HEK293 (cell line): ENCODE results near the gene CACNA2D3.

Experiments
- CTCF ChIA-PET: fragments of 350-600 bp; formaldehyde crosslinking; extraction: SDS; loops from one replicate; lab custom pipeline; 2021; ENCODE audit warnings: antibody characterized with exemption; lab: Yijun Ruan, JAX
- POLR2A ChIA-PET: fragments of 300-600 bp; formaldehyde crosslinking; extraction: SDS; loops from one replicate; lab custom pipeline; 2020; ENCODE audit warnings: antibody characterized with exemption, inconsistent platforms; lab: Yijun Ruan, JAX
- H3K27ac ChIP-seq: fragments of 200-500 bp; sonication (Bioruptor generic); 2 replicates; pipeline ENCODE4 v1.5.1; 2014; ENCODE audit warnings: low read depth, low read length, control low read depth, inconsistent platforms; ENCODE audit errors: extremely low read depth
- H3K36me3 ChIP-seq, 2 experiments: fragments of 200-500 bp in 1 of 2; sonication (Bioruptor generic) in 1 of 2; 1 replicate in 1 of 2; 2 replicates in 1 of 2; pipeline ENCODE4 v1.5.1; 2014 to 2017; ENCODE audit warnings: inconsistent platforms in 2 of 2, low read length in 2 of 2; ENCODE audit not compliant: control insufficient read depth in 2 of 2, insufficient read depth in 1 of 2
- H3K4me1 ChIP-seq: fragments of 200-500 bp; sonication (Bioruptor generic); 2 replicates; pipeline ENCODE4 v1.5.1; 2014; ENCODE audit warnings: mild to moderate bottlenecking, low read length, inconsistent platforms; ENCODE audit not compliant: control insufficient read depth, insufficient read depth
- H3K4me3 ChIP-seq: 2 replicates; pipeline ENCODE4 v1.5.1; 2011; ENCODE audit warnings: low read depth, mild to moderate bottlenecking, control low read depth, low read length, moderate library complexity
- H3K9me3 ChIP-seq: fragments of 200-500 bp; sonication (Bioruptor generic); 2 replicates; pipeline ENCODE4 v1.5.1; 2014; ENCODE audit warnings: low read depth, low read length, inconsistent platforms; ENCODE audit not compliant: control insufficient read depth, insufficient read depth
- GLIS1 ChIP-seq: fragments of 450-650 bp; formaldehyde crosslinking; IDR thresholded peaks from 2 replicates; pipeline ENCODE4 v1.5.1; 2016; ENCODE audit warnings: missing biosample characterization, missing genetic modification characterization
- KLF16 ChIP-seq: fragments of 450-650 bp; formaldehyde crosslinking; IDR thresholded peaks from 2 replicates; pipeline ENCODE4 v1.5.1; 2017; ENCODE audit warnings: missing biosample characterization, missing genetic modification characterization
- SETDB1 ChIP-seq: IDR thresholded peaks from one replicate; pipeline ENCODE4 v1.6.1; 2017; ENCODE audit warnings: mild to moderate bottlenecking, low read length, moderate library complexity, mixed read lengths; ENCODE audit not compliant: insufficient read length
- ZNF133 ChIP-seq: fragments of 450-650 bp; formaldehyde crosslinking; IDR thresholded peaks from 2 replicates; pipeline ENCODE4 v1.5.1; 2016; ENCODE audit warnings: missing biosample characterization, missing genetic modification characterization
- ZNF138 ChIP-seq: fragments of 450-650 bp; formaldehyde crosslinking; IDR thresholded peaks from 2 replicates; pipeline ENCODE4 v1.5.1; 2016; ENCODE audit warnings: missing biosample characterization, missing genetic modification characterization, borderline replicate concordance
- ZNF174 ChIP-seq: fragments of 450-650 bp; formaldehyde crosslinking; IDR thresholded peaks from 2 replicates; pipeline ENCODE4 v1.5.0; 2017; ENCODE audit warnings: missing biosample characterization, mild to moderate bottlenecking, missing genetic modification characterization
- ZNF274 ChIP-seq, 2 experiments: fragments of 200-500 bp in 1 of 2; fragments of 450-650 bp in 1 of 2; sonication (Bioruptor generic) in 1 of 2; formaldehyde crosslinking in 1 of 2; IDR thresholded peaks; 2 replicates each; pipeline versions ENCODE4 v1.5.1 to v1.6.1; 2014 to 2016; ENCODE audit warnings: borderline replicate concordance in 1 of 2, inconsistent platforms in 1 of 2, low read length in 1 of 2, missing biosample characterization in 1 of 2, missing genetic modification characterization in 1 of 2
- ZNF473 ChIP-seq: fragments of 450-650 bp; formaldehyde crosslinking; IDR thresholded peaks from 2 replicates; pipeline ENCODE4 v1.5.1; 2017; ENCODE audit warnings: missing biosample characterization, missing genetic modification characterization
- ZNF510 ChIP-seq: fragments of 450-650 bp; formaldehyde crosslinking; IDR thresholded peaks from 2 replicates; pipeline ENCODE4 v1.5.1; 2018; ENCODE audit warnings: mild to moderate bottlenecking, missing genetic modification characterization, missing biosample characterization; ENCODE audit not compliant: insufficient replicate concordance
- ZNF623 ChIP-seq: fragments of 450-650 bp; formaldehyde crosslinking; IDR thresholded peaks from 2 replicates; pipeline ENCODE4 v1.5.1; 2016; ENCODE audit warnings: missing biosample characterization, missing genetic modification characterization
- ZNF677 ChIP-seq: fragments of 450-650 bp; IDR thresholded peaks from 2 replicates; pipeline ENCODE4 v1.5.0; 2018; ENCODE audit warnings: missing biosample characterization, mild to moderate bottlenecking, missing genetic modification characterization, moderate library complexity
- TF ChIP-seq, protein P1 (sequence below): fragments of 450-650 bp; formaldehyde crosslinking; IDR thresholded peaks from 2 replicates; pipeline ENCODE4 v1.5.1; 2016; ENCODE audit warnings: missing biosample characterization, missing genetic modification characterization
- TF ChIP-seq, protein P2 (sequence below): fragments of 450-650 bp; formaldehyde crosslinking; IDR thresholded peaks from 2 replicates; pipeline ENCODE4 v1.5.1; 2016; ENCODE audit warnings: missing biosample characterization, missing genetic modification characterization
- TF ChIP-seq, protein P3 (sequence below): fragments of 450-650 bp; IDR thresholded peaks from 2 replicates; pipeline ENCODE4 v1.5.1; 2018; ENCODE audit warnings: missing biosample characterization, missing genetic modification characterization
- TF ChIP-seq, protein P4 (sequence below): fragments of 450-650 bp; formaldehyde crosslinking; IDR thresholded peaks from 2 replicates; pipeline ENCODE4 v1.5.1; 2017; ENCODE audit warnings: missing biosample characterization, missing genetic modification characterization
- TF ChIP-seq, protein P5 (sequence below): fragments of 450-650 bp; formaldehyde crosslinking; IDR thresholded peaks from 2 replicates; pipeline ENCODE4 v1.5.1; 2016; ENCODE audit warnings: missing biosample characterization, missing genetic modification characterization

Gene CACNA2D3

DNA sequence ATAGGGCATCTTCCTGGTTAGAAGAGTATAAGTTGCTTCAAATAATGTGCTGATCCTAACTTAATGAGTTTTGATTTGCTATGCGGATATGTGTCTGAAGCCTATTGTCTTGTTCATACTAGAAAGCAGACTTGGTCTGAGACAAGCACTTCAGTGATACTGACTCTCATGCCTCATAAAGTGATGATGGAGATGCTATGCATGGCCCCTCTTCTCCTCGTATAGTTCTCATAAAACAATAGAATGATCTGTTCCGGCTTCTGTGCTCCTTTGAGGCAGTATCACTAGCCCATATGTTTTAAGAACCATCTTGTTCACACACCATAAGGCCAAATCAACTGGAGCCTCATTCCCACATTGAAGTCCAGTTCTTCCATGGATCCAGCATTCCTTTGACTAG is 583.4 kb downstream of the CACNA2D3 start:
- Histone ChIP-seq H3K27ac (no peak overlapping the region), H3K9me3 (no peaks in the 10 kb centered on the region), H3K4me1 (no peaks in the 10 kb centered on the region), H3K36me3 (no peaks in the 10 kb centered on the region), H3K4me3 (no peak overlapping the region)
- ChIA-PET CTCF (no interaction called here), POLR2A (no interaction called here)
- no peak for TF ChIP-seq ZNF138 (tag by site-specific recombination)
- TF ChIP-seq GLIS1 (tag by site-specific recombination), result no peak

GRCh38 chr3:54706738-54707137 is 584.4 kb downstream of the CACNA2D3 start:
- H3K27ac ChIP-seq, result no peak overlapping the region
- H3K4me3 ChIP-seq, result no peak overlapping the region
- CTCF ChIA-PET, result no interaction called here
- no peaks in the 10 kb centered on the region for H3K9me3 ChIP-seq
- no peak for TF ChIP-seq SETDB1
- TF ChIP-seq, protein P1, sequence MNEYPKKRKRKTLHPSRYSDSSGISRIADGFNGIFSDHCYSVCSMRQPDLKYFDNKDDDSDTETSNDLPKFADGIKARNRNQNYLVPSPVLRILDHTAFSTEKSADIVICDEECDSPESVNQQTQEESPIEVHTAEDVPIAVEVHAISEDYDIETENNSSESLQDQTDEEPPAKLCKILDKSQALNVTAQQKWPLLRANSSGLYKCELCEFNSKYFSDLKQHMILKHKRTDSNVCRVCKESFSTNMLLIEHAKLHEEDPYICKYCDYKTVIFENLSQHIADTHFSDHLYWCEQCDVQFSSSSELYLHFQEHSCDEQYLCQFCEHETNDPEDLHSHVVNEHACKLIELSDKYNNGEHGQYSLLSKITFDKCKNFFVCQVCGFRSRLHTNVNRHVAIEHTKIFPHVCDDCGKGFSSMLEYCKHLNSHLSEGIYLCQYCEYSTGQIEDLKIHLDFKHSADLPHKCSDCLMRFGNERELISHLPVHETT (tag by site-specific recombination), result no peak
- TF ChIP-seq ZNF274 (IDR thresholded peaks at IDR 0.05; ENCODE audit: low read length), result no peak
- no peak for TF ChIP-seq ZNF274 (tag by site-specific recombination; IDR thresholded peaks at IDR 0.05; ENCODE audit: borderline replicate concordance)
- TF ChIP-seq ZNF473 (tag by site-specific recombination), result no peak
- TF ChIP-seq ZNF623 (tag by site-specific recombination), result no peak
- TF ChIP-seq ZNF133 (tag by site-specific recombination), result no peak
- TF ChIP-seq ZNF510 (tag by site-specific recombination), result no peak
- TF ChIP-seq, protein P2, sequence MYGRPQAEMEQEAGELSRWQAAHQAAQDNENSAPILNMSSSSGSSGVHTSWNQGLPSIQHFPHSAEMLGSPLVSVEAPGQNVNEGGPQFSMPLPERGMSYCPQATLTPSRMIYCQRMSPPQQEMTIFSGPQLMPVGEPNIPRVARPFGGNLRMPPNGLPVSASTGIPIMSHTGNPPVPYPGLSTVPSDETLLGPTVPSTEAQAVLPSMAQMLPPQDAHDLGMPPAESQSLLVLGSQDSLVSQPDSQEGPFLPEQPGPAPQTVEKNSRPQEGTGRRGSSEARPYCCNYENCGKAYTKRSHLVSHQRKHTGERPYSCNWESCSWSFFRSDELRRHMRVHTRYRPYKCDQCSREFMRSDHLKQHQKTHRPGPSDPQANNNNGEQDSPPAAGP (tag by site-specific recombination), result no peak
- no peak for TF ChIP-seq KLF16 (tag by site-specific recombination)
- TF ChIP-seq ZNF677 (tag by site-specific recombination), result no peak
- no peak for TF ChIP-seq GLIS1 (tag by site-specific recombination)
- TF ChIP-seq, protein P3, sequence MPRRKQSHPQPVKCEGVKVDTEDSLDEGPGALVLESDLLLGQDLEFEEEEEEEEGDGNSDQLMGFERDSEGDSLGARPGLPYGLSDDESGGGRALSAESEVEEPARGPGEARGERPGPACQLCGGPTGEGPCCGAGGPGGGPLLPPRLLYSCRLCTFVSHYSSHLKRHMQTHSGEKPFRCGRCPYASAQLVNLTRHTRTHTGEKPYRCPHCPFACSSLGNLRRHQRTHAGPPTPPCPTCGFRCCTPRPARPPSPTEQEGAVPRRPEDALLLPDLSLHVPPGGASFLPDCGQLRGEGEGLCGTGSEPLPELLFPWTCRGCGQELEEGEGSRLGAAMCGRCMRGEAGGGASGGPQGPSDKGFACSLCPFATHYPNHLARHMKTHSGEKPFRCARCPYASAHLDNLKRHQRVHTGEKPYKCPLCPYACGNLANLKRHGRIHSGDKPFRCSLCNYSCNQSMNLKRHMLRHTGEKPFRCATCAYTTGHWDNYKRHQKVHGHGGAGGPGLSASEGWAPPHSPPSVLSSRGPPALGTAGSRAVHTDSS (tag by site-specific recombination), result no peak
- no peak for TF ChIP-seq ZNF174 (tag by site-specific recombination)
- TF ChIP-seq, protein P4, sequence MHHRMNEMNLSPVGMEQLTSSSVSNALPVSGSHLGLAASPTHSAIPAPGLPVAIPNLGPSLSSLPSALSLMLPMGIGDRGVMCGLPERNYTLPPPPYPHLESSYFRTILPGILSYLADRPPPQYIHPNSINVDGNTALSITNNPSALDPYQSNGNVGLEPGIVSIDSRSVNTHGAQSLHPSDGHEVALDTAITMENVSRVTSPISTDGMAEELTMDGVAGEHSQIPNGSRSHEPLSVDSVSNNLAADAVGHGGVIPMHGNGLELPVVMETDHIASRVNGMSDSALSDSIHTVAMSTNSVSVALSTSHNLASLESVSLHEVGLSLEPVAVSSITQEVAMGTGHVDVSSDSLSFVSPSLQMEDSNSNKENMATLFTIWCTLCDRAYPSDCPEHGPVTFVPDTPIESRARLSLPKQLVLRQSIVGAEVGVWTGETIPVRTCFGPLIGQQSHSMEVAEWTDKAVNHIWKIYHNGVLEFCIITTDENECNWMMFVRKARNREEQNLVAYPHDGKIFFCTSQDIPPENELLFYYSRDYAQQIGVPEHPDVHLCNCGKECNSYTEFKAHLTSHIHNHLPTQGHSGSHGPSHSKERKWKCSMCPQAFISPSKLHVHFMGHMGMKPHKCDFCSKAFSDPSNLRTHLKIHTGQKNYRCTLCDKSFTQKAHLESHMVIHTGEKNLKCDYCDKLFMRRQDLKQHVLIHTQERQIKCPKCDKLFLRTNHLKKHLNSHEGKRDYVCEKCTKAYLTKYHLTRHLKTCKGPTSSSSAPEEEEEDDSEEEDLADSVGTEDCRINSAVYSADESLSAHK (tag by site-specific recombination), result no peak
- TF ChIP-seq, protein P5, sequence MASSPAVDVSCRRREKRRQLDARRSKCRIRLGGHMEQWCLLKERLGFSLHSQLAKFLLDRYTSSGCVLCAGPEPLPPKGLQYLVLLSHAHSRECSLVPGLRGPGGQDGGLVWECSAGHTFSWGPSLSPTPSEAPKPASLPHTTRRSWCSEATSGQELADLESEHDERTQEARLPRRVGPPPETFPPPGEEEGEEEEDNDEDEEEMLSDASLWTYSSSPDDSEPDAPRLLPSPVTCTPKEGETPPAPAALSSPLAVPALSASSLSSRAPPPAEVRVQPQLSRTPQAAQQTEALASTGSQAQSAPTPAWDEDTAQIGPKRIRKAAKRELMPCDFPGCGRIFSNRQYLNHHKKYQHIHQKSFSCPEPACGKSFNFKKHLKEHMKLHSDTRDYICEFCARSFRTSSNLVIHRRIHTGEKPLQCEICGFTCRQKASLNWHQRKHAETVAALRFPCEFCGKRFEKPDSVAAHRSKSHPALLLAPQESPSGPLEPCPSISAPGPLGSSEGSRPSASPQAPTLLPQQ (tag by site-specific recombination), result no peak
- POLR2A ChIA-PET, result no interaction called here
- H3K36me3 ChIP-seq, result no peaks in the 10 kb centered on the region
- H3K4me1 ChIP-seq, result no peaks in the 10 kb centered on the region
